Gastrocnemius medialis (tissue), 4 donors: Measurements from ENCODE around the gene KRTAP20-4. TPM values are rescaled to one million over a fixed set of nuclear protein-coding genes. Genes with fewer than 3 reads are reported as not detected.

Source experiments
- ATAC-seq, 2 donors: fragments of 150-250 bp; one replicate each; pipeline ENCODE4 v1.9.1; 2016
- DNase-seq, 2 donors: peaks; one replicate each; pipeline ENCODE4 v3.0.0-alpha.2; 2019
- H3K27ac ChIP-seq, 4 donors: fragments of 200-600 bp; sonication (generic); 1 replicate in 1 of 4; 2 replicates in 3 of 4; pipeline ENCODE4 v1.5.1; 2016 to 2018; ENCODE audit warnings: mild to moderate bottlenecking in 2 of 4, moderate library complexity in 1 of 4
- H3K27me3 ChIP-seq, 3 donors: fragments of 200-600 bp; sonication (generic) in 2 of 3; 1 replicate in 1 of 3; 2 replicates in 2 of 3; pipeline versions ENCODE4 v1.5.1 to v1.6.0; 2016 to 2019; ENCODE audit warnings: mild to moderate bottlenecking in 1 of 3, moderate library complexity in 1 of 3
- H3K36me3 ChIP-seq, 2 donors: fragments of 200-600 bp; sonication (generic) in 1 of 2; one replicate each; pipeline ENCODE4 v1.5.1; 2017 to 2018
- H3K4me1 ChIP-seq, 2 donors: fragments of 200-600 bp; sonication (generic) in 1 of 2; one replicate each; pipeline ENCODE4 v1.5.1; 2016 to 2017; ENCODE audit warnings: mild to moderate bottlenecking in 2 of 2
- H3K4me3 ChIP-seq, 4 donors: fragments of 200-600 bp; sonication (generic) in 3 of 4; 1 replicate in 1 of 4; 2 replicates in 3 of 4; pipeline ENCODE4 v1.5.1; 2016 to 2019; ENCODE audit warnings: mild to moderate bottlenecking in 2 of 4
- H3K9me3 ChIP-seq, 3 donors: fragments of 200-600 bp; sonication (generic) in 2 of 3; 1 replicate in 1 of 3; 2 replicates in 2 of 3; pipeline ENCODE4 v1.5.1; 2016 to 2019
- POLR2A ChIP-seq, 2 donors: fragments of 450-650 bp; IDR thresholded peaks; one replicate each; pipeline ENCODE4 v1.6.1; 2017; ENCODE audit warnings: antibody characterized with exemption in 2 of 2, mild to moderate bottlenecking in 2 of 2, moderate library complexity in 2 of 2
- in situ Hi-C, 4 donors: fragments of 200-750 bp; cut with MboI; loops; one replicate each; pipeline versions ENCODE4 v1.15.0 to v1.8.0; 2017; ENCODE audit warnings: low sequenced_read_pairs in 4 of 4
- intact Hi-C: fragments of 100-400 bp; cut with DNase I; formaldehyde crosslinking; loops from one replicate; pipeline ENCODE4 v1.15.1; 2023; ENCODE audit warnings: low total_unique reads
- total RNA-seq, 4 donors: library from RNA; depleted of rRNA; stranded (reverse); fragments of >200 nt; gene quantifications; one replicate each; pipeline versions ENCODE4 v1.1.0 to v1.2.3, GENCODE V29; 2016
- TF ChIP-seq, protein P1 (sequence below), 5 experiments: fragments of 450-650 bp in 3 of 5; fragments of 200-600 bp in 2 of 5; sonication (generic) in 2 of 5; IDR thresholded peaks in 4 of 5; conservative IDR thresholded peaks in 1 of 5; 1 replicate in 4 of 5; 2 replicates in 1 of 5; pipeline ENCODE4 v1.5.1; 2016 to 2019; ENCODE audit warnings: antibody characterized with exemption in 5 of 5, mild to moderate bottlenecking in 3 of 5, moderate library complexity in 3 of 5

Gene KRTAP20-4
- total RNA-seq = not detected

DNA sequence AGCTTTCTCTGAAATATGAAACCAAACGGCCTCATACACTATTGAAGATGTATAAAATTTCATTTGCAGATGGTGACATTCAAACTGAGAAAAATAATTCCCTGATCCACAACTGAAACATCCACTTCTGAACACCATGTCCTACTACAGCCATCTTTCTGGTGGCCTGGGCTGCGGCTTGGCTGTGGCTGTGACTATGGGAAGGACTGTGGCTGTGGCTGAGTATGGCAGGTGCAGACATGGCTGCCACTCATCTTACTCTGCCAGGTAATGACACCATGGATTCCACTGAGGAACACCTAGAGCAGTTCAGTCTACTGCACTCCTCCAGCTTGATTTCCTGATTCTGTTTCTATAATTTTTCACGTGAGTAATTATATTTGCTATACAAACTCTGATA lies at the start of gene KRTAP20-4:
Gene KRTAP20-4, plus strand, starts transcription at position 106 of the 400 bp plus-strand sequence.
- no peaks in the 10 kb centered on the region for H3K36me3 ChIP-seq
- no peaks in the 10 kb centered on the region for H3K9me3 ChIP-seq
- in situ Hi-C loops (no loop called here), intact Hi-C loops (no loop called here)
- DNase-seq (no peak), ATAC-seq (no peak)
- H3K4me3 ChIP-seq = no peak within 1 kb of the TSS
- no peaks in the 10 kb centered on the region for H3K27me3 ChIP-seq
- H3K4me1 ChIP-seq = no peaks in the 10 kb centered on the region
- H3K27ac ChIP-seq = no peak within 1 kb of the TSS
- TF ChIP-seq, protein P1, sequence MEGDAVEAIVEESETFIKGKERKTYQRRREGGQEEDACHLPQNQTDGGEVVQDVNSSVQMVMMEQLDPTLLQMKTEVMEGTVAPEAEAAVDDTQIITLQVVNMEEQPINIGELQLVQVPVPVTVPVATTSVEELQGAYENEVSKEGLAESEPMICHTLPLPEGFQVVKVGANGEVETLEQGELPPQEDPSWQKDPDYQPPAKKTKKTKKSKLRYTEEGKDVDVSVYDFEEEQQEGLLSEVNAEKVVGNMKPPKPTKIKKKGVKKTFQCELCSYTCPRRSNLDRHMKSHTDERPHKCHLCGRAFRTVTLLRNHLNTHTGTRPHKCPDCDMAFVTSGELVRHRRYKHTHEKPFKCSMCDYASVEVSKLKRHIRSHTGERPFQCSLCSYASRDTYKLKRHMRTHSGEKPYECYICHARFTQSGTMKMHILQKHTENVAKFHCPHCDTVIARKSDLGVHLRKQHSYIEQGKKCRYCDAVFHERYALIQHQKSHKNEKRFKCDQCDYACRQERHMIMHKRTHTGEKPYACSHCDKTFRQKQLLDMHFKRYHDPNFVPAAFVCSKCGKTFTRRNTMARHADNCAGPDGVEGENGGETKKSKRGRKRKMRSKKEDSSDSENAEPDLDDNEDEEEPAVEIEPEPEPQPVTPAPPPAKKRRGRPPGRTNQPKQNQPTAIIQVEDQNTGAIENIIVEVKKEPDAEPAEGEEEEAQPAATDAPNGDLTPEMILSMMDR (IDR thresholded peaks at IDR 0.05 in 4 of 5, conservative IDR thresholded peaks at IDR 0.05 in 1 of 5) = no peak
- TF ChIP-seq POLR2A (IDR thresholded peaks at IDR 0.05) = no peak

DNA sequence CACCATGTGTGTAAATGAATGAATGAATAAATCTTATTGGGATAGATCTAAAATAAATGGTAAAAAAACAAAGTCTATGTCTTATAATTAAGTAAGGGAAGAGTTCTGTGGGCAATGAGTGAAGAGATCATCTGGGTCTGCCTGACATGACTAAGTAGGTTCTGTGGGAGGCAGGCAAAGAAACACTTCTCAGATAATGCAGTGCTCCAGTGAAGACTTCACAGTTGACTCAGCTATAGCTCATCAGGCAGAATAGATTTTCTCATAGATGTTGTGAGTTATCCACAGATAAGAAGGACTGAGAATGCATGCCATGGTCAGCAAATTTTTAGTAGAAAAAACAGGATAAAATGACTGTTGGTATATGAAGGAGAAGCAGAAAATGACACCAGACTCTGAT lies 42.7 kb upstream of the KRTAP20-4 start:
- no peaks in the 10 kb centered on the region for H3K36me3 ChIP-seq
- no peaks in the 10 kb centered on the region for H3K27me3 ChIP-seq
- no peak overlapping the region for H3K4me3 ChIP-seq
- TF ChIP-seq POLR2A (IDR thresholded peaks at IDR 0.05) = no peak
- TF ChIP-seq, protein P1 (IDR thresholded peaks at IDR 0.05 in 4 of 5, conservative IDR thresholded peaks at IDR 0.05 in 1 of 5) = no peak
- H3K4me1 ChIP-seq = no peaks in the 10 kb centered on the region
- in situ Hi-C loops (no loop called here), intact Hi-C loops (no loop called here)
- ATAC-seq (no peak), DNase-seq (no peak)
- no peak overlapping the region for H3K27ac ChIP-seq
- H3K9me3 ChIP-seq = no peaks in the 10 kb centered on the region

DNA sequence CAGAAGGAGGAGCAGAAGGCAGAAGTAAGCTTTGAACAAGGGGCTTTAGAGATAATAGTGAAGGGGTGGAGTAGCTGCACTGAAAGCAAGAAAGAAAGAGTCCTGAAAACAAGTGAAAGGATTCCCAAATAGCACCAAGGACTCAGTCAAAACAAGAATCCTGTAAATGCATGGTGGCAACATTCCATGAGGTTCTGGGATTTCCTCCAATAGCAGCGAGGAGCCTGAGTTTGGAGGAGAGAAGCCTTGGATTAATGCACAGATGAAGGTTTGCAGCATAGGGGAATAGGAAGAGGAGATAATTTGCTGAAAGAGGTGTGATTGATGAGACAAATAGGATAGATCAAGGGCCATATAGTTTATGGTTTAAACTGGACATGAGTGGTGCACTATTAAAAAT lies 41.1 kb upstream of the KRTAP20-4 start:
- no peak for TF ChIP-seq POLR2A (IDR thresholded peaks at IDR 0.05)
- TF ChIP-seq, protein P1 (IDR thresholded peaks at IDR 0.05 in 4 of 5, conservative IDR thresholded peaks at IDR 0.05 in 1 of 5) = no peak

DNA sequence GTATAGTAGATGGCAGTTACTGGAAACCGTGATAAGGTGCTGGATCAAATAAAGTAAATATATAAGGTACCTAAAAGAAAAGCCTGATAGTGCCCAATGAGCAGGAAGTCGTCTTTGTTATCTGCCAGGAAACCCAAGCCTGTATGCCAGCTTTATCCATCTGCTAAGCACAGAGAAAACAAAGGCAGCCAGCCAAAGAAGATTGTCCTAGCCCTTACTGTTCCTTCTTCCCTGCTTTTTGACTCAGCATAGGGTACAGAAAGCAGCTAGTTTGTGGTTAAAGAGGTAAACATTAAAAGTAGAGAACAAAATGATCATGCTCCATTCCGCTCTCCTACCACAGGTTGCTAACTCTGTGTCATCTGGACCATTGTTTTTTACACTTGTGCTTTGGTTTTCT lies 40.3 kb upstream of the KRTAP20-4 start:
- intact Hi-C loops (no loop called here), in situ Hi-C loops (no loop called here)
- no peaks in the 10 kb centered on the region for H3K36me3 ChIP-seq
- H3K4me3 ChIP-seq = no peak overlapping the region
- ATAC-seq (no peak), DNase-seq (no peak)
- no peaks in the 10 kb centered on the region for H3K4me1 ChIP-seq
- no peaks in the 10 kb centered on the region for H3K27me3 ChIP-seq
- no peaks in the 10 kb centered on the region for H3K9me3 ChIP-seq
- TF ChIP-seq, protein P1 (IDR thresholded peaks at IDR 0.05 in 4 of 5, conservative IDR thresholded peaks at IDR 0.05 in 1 of 5) = no peak
- no peak for TF ChIP-seq POLR2A (IDR thresholded peaks at IDR 0.05)
- H3K27ac ChIP-seq = no peak overlapping the region

More for the DNA sequence above, 41.1 kb upstream of the KRTAP20-4 start:
- H3K4me3 ChIP-seq = no peak overlapping the region
- DNase-seq = no peak
- H3K27me3 ChIP-seq = no peaks in the 10 kb centered on the region
- H3K36me3 ChIP-seq = no peaks in the 10 kb centered on the region
- in situ Hi-C loops = no loop called here
- no peaks in the 10 kb centered on the region for H3K9me3 ChIP-seq
- H3K4me1 ChIP-seq = no peaks in the 10 kb centered on the region
- no peak overlapping the region for H3K27ac ChIP-seq
- intact Hi-C loops = no loop called here
- ATAC-seq = no peak

DNA sequence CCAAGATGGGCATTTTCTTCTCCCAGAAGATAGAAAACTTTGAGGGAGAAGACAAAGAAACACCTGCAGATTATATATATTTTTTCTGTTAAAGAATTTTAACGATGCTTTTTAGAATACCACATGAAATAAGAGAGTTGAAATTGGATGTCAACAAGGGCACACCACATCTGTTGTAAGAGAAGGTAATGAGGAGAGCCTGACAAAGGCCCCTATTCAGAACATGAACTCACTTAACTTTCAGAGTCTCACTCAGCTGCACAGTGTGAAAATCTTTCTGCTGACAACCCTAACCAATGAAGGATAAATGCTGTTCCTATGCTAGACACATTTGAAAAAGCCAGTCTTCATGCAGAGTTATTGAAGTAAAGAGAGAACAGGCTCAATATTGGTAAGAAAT lies 37.6 kb upstream of the KRTAP20-4 start:
- Histone ChIP-seq H3K9me3 (no peaks in the 10 kb centered on the region), H3K4me3 (no peak overlapping the region), H3K27me3 (no peaks in the 10 kb centered on the region), H3K4me1 (no peaks in the 10 kb centered on the region), H3K27ac (no peak overlapping the region), H3K36me3 (no peaks in the 10 kb centered on the region)
- in situ Hi-C loops = no loop called here
- intact Hi-C loops = no loop called here
- ATAC-seq (no peak), DNase-seq (no peak)
- TF ChIP-seq, protein P1 (IDR thresholded peaks at IDR 0.05 in 4 of 5, conservative IDR thresholded peaks at IDR 0.05 in 1 of 5) = no peak
- no peak for TF ChIP-seq POLR2A (IDR thresholded peaks at IDR 0.05)
